ENCODE results near the gene OR4D9.
"Not testable (repeated sequence)": the region's sequence is repeated elsewhere in the genome, so short reads cannot be mapped to it uniquely, and the experiment has no call there.

OR4D9 gene

GRCh38 chr11:59510941-59511589 lies at the start of gene OR4D9:
TSS of gene OR4D9 (plus strand) at chr11:59511539. CDS start at chr11:59514913, 3,374 bp downstream.
- no peak for DNase-seq (ENCODE audit: low read depth)

GRCh38 chr11:59463190-59463641 lies 48.1 kb upstream of the OR4D9 start:
- no peak for DNase-seq (ENCODE audit: low read depth)

GRCh38 chr11:59473015-59473414 lies 38.3 kb upstream of the OR4D9 start, which contains the start of gene OR4D10:
TSS of gene OR4D10 (plus strand) at chr11:59473315. CDS start at chr11:59477430, 4,115 bp downstream.
- DNase-seq (ENCODE audit: low read depth) = no peak

DNA sequence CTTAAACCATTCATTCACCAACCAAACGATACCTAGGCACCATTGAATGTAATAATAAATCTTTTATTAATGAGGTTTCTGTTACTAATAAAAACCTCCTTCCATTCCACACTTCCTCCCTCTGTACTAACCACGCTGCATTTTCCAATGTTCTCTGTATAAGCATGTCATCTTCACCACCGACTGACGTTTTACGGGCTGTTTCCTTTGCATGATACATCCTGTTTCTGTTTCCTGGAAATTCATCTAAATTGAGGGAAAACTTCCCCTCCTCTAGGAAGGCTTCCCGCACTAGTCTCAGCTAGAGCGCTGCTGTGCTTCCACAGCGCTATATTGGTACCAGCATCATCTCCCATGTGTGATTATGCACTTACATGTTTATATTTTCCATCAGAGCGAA lies 36.2 kb upstream of the OR4D9 start:
- no peak for DNase-seq (ENCODE audit: low read depth)

- DNase-seq (ENCODE audit: low read depth) = no peak
These were observed 31.4 kb upstream of the OR4D9 start for GRCh38 chr11:59479906-59480305.

- no peak for DNase-seq (ENCODE audit: low read depth)
These were observed 31.0 kb upstream of the OR4D9 start for GRCh38 chr11:59480359-59480758.

DNA sequence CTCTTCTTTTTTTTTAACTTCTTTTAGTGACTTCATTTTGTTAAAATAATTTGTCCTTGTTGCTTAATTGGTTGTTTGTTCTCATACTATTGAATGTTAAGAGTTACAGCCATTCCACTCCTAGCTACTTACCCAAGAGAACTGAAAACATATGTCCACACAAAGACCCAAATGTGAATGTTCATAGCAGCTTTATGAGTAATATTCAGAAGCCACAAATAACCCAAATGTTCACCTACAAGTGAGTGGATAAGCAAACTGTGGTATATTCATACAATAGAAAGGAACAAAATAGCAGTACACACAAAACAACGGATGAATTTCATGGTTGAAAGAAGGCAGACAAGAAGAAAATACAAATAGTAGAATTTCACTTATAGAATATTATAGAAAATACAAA lies 9.4 kb upstream of the OR4D9 start:
- DNase-seq (ENCODE audit: low read depth) = no peak

GRCh38 chr11:59503276-59503675 lies 8.1 kb upstream of the OR4D9 start, which contains the start of gene OR4D11:
TSS of gene OR4D11 (plus strand) at chr11:59503576. CDS start at chr11:59503576, 0 bp downstream.
- DNase-seq (ENCODE audit: low read depth) = no peak

DNA sequence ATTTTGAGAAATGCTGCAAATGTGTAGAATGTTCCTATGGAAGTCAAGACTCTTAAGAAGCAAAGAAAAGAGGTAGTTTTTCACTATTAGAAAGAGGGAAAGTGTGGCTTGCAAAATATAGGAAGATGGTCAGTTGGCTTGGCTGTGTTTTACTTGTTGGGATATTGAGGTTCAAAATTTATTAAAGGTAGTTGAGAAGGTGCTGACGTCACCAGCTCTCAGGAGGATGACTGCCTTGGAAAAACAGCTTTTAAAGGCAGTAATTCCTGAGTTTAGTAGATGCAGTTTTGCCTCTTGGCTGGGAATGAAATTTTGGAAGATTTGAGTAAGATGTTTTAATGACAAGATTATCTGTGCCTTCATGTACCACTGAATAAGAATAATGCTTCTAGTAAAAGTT lies 336 bp downstream of the OR4D9 start:
- DNase-seq (ENCODE audit: low read depth) = no peak

DNA sequence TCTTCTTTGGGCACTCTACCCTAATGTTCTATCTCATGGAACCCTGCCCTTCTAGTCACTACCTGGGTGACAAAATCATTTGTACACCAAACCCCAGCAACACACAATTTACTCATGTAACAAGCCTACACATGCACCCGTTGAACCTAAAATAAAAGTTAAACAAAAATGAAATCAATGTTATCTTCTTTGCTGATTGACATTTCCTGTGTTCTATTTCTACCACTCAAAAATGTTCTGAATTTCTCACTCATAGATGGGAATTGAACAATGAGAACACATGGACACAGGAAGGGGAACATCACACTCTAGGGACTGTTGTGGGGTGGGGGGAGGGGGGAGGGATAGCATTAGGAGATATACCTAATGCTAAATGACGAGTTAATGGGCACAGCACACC lies 8.8 kb downstream of the OR4D9 start:
- DNase-seq (ENCODE audit: low read depth) = not testable (repeated sequence)

DNA sequence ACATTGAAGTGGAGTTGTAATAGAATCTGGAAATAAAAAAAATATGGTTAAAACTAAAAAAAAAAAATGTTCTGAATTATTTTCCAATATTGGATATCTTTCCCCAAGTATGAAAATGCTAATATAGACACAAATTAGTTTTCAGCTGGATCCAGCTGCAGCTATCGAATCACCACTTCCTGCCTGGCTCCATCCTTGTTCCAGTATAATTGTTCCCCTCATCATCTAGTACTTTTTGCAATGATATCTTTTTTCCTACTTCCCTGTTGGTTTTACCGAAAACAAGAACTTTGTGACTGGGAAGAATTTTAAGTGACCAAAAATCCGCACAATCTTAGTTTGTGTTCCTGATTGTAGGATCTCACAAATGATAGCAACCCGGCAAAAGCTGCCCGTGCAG lies 9.4 kb downstream of the OR4D9 start:
- DNase-seq (ENCODE audit: low read depth) = no peak

GRCh38 chr11:59523541-59523940 lies 12.2 kb downstream of the OR4D9 start:
- no peak for DNase-seq (ENCODE audit: low read depth)

DNA sequence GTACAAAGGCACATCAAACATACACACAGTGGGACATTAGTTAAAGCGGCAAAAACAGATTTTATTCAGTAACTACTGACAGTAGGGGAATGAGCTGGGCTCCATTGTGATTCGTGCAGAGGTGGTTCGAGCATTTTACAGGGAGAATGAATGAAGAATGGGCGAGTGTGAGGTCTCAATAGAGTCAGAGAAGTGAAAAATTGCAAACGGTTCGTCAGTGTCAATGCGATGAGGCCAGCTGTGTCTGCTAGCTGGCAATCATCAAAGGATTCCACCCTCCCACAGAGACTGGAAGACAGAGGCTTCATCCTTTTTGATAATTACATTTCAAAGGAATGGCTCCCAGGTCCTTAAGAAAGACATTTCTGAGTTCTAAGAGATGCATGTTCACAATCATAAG lies 17.4 kb downstream of the OR4D9 start:
- DNase-seq (ENCODE audit: low read depth) = no peak

DNA sequence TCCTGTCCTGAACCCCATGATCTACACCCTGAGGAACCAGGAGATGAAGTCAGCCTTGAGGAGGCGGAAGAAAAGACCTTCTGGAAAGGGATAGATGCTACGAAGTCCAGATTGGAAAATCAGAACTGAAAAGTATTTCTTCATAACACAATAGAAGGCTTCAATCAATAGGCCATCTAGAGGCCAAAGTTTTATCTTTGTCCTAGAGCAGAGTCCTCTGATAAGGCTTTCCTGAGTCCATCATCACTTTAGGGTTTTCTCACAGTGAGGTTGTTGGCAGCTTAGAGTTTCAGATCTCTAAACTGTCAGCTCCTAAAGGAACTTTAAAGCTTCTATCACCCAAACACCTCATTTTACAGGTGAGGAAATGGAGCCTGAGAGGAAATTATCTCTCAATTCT lies 21.3 kb downstream of the OR4D9 start:
- DNase-seq (ENCODE audit: low read depth) = no peak

DNA sequence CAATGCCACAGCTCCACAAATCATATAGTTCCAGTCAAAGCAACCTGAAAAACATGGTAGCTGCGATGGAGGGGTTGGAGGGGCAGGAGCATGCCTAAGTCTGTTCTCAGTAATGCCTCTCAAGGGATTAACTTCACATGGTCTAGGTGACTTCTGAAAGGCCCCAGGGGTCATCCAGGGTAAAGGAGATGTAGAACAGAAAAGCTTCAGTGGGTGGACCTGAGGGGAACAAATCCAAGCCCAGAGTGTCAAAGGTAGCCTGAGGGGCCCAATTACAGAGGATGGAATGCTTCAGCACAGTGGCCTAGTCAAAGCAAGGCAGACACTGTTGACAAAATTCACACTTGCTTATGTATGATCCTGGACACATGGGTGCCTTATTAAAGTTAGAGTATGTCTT lies 23.3 kb downstream of the OR4D9 start:
- DNase-seq (ENCODE audit: low read depth) = no peak

DNA sequence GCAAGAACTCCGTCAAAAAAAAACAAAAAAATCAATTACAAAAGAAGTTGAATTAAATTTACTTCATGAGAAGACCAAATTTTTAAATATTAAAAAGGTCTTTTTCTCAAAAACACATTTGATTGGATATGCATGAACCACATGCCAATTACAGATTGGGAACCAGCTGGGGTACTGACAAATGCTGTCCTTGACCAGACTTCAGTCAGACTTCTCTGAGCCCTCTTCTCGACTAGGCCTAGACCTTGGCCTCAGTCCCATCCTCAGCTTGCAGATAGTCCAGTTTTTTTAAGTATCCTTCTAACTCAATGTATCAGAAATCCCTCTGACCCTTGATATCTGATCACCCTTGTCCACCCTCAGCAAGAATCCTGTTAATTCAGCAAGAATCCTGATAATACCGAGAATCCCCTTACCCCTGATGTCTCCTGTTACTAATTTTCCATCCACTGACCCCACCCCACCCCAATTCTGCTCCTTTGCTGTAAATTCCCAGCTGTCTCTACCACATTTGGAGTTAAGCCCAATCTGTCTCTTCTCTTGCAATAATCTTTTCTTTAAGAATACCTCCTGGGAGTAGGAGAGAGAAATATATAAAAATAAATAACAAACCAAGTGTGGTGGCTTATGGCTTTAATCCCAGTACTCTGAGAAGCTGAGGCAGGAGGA lies 30.9 kb downstream of the OR4D9 start:
- no peak for DNase-seq (ENCODE audit: low read depth)

- not testable (repeated sequence) for DNase-seq (ENCODE audit: low read depth)
These were observed 32.4 kb downstream of the OR4D9 start for GRCh38 chr11:59543713-59544112.

GRCh38 chr11:59544869-59545178 lies 33.5 kb downstream of the OR4D9 start:
- DNase-seq (ENCODE audit: low read depth) = no peak

- no peak for DNase-seq (ENCODE audit: low read depth)
These were observed 34.1 kb downstream of the OR4D9 start for GRCh38 chr11:59545179-59546020.

- DNase-seq (ENCODE audit: low read depth) = not testable (repeated sequence)
These were observed 36.4 kb downstream of the OR4D9 start for GRCh38 chr11:59547605-59548308.

DNA sequence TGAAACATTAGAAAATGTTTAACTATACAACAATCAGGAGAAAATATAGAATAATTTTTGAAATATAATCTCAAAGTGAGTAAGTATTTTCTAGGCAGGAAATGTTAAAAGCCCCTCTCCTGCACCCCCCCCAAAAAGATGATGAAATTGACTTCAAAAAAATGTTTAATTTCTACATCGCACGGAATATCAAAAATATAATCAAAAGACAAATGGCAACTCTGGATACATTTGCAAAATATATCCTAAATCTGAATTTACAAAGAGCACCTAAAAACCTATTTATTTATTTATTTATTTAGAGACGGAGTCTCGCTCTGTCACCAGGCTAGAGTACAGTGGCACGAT lies 36.9 kb downstream of the OR4D9 start:
- DNase-seq (ENCODE audit: low read depth) = no peak

DNA sequence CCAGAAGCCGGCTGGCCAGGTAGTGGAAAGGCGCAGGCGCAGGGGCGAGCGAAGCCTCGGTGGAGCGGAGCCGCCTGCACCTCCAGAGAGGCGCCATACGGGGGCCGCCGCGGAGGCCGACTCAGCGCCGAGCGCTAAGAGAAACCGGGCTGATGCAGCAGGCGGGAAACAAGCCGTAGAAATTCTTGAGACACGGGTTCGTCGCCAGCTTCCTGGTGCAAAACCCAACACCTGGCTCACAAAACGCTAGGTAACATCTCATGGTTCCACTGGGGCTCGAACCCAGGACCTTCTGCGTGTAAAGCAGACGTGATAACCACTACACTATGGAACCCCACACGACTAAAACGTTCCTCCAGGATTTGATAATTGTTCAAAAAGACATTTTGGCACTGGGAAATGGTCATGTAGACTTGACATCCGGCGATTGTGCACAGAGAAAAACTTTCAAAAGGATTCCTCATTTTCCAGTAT lies 39.1 kb downstream of the OR4D9 start:
- DNase-seq (ENCODE audit: low read depth) = peak; percentile 89

All from activated T-cell treated with anti-CD3 and anti-CD28 coated beads for 48 hours (primary cell).